Epithelial cell of prostate (primary cell): ENCODE measurements around the gene CKAP5.

Experiments
- DNase-seq: peaks from one replicate; pipeline ENCODE4 v3.0.0-alpha.2; 2011; ENCODE audit warnings: low read depth, low spot score
- H3K27ac ChIP-seq: fragments of 450-650 bp; 2 replicates; pipeline ENCODE4 v1.5.1; 2017; ENCODE audit warnings: mild to moderate bottlenecking

The CKAP5 gene

DNA sequence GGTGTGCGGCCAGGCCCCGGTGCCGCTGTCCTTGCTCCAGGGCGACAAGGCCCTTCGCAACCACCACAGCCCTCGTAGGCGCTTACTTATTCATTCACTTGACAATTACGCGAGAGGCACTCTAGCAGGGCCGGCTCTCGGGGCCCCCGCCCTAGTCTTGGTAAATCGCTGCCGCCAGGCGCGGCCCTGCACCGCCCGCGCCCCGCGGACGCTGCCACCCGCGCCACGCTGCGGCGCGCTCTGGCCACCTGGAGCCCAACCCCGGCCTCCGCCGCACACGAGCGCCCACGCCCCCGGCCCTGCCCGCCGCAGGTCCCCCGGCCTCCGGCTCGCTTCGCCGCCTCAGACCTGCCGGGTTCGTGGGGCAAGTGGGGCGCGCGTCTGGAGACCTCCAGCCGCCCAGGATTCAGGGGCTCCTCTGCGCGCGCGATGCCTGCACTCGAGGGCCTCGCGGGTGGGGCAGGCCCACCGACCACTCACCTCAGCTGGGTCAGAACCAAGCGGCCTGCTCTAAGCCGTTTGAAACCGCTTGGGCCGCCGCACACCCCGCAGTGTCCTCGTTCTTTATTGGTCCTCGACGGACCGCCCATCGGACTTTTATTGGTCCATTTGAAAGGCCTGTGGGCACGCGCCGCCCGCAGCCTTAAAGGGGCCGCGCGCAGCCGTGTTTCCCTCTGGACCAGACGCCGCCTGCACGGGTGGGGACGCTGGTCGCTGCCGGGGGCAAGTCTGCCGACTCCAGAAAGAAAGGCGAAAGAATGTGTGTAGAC is at the start of gene CKAP5:
TSS of gene CKAP5 (minus strand) at position 541 of the 770 bp plus-strand sequence. CDS start 25,049 bp downstream, outside the sequence.
- H3K27ac ChIP-seq: peak within 1 kb of the TSS; percentile 65
- DNase-seq: peak; percentile 40

DNA sequence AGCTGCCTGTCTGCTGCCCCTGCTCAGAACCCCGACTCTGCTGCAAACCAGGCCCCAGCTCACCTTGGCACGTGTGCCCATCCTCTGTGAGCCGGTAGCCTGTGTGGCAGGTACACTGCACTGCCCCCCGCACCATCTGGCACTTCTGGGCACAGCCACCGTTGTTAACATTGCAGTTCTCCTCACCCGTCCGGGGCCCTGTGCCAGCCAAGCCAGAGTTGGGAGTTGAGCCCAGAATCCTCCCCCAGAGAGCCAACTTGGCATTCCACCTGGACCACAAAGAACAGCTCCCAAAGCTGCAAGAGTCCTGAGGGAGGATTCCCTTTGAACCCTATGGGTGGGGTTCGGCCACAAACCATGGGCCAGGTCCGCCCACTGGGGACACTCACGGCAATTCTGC is 49.7 kb upstream of the CKAP5 start:
- DNase-seq: no peak
- H3K27ac ChIP-seq: no peak overlapping the region

DNA sequence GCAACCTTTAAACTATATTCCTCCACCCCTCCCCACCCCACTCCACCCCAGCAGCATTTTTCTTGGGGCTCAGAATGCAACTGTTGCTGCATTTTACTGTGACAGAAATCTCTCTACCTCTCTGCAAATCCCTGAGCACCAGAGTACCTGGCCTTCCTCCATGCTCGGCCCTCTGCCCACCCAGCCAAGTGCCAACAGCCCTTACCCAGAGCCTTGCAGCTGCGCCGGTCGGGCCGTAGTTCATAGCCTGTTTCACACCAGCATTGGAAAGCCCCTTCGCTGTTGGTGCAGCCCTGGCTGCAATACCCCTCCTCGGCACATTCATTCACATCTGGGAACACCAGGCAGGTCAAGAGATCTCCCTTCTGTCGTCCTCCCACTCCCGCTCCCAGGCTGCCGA is 48.9 kb upstream of the CKAP5 start:
- H3K27ac ChIP-seq: no peak overlapping the region
- DNase-seq: no peak

DNA sequence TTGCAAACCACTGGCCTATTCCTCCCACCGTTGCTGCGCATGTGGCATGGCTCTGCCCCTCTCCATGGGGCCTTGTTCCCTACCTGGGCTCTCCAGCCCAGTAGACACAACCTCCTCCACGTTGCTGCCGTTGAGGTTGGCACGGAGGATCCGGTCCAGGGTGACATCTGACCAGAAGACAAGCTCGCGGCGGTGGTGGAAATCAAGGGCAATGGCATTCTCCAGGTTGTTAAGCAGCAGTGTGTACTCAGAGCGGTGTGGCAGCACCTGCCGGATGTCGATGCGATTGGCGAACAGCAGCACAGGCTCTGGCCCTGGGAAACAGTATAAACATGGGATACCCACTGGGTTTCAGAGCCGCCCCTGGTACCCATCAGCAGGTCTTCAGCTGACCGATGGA is 48.4 kb upstream of the CKAP5 start:
- H3K27ac ChIP-seq: no peak overlapping the region

DNA sequence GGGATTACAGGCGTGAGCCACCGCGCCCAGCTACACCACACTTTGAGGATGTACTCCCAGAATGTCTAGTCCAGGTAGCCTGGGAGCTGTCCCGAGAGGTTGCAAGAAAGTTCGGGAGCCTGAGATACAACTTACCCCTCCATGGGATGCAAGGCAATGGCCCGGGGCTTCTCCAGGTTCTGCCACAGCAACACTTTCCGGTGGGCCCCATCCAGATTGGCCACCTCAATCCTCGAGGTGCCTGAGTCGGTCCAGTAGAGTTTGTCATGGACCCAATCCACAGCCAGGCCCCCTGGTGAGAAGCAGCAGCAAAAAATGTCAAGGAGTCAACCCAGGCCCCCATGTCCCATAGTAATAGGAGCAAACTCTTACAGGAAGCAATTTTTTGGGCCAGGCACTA is 46.8 kb upstream of the CKAP5 start:
- DNase-seq: no peak
- H3K27ac ChIP-seq: no peak overlapping the region

More for the DNA sequence above, 48.4 kb upstream of the CKAP5 start:
- no peak for DNase-seq

DNA sequence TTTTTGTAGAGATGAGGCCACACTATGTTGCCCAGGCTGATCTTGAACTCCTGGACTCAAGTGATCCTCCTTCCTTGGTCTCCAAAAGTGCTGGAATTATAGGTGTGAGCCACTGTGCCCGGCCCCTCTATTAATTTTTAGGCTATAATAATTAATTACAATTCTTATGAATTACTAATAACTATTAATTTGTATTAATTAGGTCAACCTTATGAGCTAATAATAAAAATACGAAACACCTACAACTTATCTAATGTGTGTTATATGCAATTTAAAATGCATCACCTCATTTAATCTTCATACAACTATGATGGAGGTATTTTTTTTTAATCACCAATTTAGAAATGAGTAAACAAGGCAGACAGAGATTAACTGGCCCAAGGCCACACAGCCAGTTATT is 46.0 kb upstream of the CKAP5 start:
- DNase-seq: no peak

DNA sequence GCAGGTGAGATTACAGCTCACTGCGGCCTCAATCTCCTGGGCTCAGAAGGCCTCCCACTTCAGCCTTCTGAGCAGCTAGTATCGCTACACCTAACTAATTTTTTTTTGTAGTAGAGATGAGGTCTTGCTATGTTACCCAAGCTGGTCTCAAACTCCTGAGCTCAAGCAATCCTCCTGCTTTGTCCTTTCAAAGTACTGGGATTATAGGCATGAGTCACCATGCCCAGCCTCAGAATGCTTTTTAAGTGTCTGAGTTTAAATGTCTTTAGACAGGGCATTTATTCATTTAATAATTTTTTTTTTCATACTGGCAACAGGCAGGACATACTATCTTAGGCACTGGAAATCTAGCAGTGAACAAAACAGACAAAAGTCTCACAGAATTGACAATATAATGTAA is 44.6 kb upstream of the CKAP5 start:
- DNase-seq: no peak
- no peak overlapping the region for H3K27ac ChIP-seq

More for the DNA sequence above, 46.0 kb upstream of the CKAP5 start:
- H3K27ac ChIP-seq: no peak overlapping the region

DNA sequence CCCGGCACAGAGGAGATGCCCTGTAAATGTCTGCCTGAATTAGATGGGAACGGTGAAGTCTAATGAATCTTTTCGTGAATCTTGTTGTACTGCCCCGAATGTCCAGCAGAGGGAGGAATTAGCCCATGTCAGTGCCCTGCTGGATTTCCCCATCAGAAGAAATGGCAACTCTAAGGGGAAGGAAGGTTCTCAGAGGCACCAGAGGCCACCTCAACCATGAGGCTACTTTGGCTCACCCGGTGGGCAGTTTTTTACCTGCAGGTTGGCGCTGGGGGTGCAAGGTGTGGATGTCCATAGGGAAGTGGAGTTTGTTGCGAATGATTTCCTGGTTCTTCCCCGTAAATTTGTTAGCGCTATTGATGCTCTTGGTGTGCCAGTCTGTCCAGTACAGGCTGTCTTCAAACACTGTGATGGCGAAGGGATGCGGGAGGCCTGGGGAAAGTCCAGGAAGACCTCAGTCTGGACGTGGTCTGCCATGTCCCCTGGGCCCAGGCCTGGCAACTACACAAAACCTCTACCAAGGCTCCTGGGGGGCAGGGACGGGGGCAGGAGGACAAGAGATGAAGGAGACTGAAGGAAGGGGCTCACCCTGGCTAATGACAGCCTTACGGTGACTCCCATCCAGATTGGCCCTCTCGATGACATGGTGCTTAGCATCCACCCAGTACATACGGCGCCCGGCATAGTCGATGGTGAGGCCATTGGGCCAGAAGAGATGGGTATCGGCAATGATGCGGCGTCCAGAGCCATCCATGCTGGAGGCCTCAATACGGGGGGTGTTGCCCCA is 43.8 kb upstream of the CKAP5 start:
- no peak overlapping the region for H3K27ac ChIP-seq
- DNase-seq: no peak

DNA sequence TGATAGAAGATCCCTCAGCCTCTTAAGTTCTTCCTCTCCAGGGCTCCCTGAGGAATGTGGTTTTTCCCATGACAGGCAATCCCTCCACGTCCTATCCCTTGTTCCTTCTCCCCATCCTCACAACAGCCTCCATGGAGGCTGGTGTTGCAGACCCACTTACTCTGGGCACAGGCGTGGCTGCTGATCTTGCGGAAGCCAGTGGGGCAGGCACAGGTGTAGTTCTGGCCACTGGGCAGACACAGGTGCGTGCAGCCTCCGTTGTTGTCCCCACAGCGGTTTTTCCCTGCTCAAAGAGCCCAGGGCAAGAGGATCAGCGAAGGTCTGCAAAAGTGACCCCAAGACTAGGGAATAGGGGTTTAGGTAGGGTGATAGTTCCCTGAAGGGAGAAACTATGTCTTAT is 43.2 kb upstream of the CKAP5 start:
- H3K27ac ChIP-seq: no peak overlapping the region
- no peak for DNase-seq

DNA sequence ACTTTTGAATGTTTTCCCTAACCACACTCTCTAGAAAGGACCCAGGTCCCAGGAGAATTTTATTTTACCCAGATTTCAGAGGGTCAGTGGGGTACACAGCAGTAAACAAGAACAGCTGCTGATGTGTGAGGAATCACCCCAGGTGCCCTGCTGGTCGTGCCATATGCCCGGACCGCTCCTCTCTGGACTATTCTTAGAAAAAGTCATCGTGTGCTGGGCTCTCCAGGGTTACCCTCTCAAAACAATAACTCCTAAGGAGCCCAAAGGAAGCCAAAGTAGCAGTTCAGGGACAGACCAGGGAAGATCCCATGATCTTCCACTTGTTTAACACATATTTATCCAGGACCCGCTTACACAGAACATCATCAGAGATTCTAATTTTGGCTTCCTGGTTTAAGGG is 42.6 kb upstream of the CKAP5 start:
- H3K27ac ChIP-seq: no peak overlapping the region
- no peak for DNase-seq

DNA sequence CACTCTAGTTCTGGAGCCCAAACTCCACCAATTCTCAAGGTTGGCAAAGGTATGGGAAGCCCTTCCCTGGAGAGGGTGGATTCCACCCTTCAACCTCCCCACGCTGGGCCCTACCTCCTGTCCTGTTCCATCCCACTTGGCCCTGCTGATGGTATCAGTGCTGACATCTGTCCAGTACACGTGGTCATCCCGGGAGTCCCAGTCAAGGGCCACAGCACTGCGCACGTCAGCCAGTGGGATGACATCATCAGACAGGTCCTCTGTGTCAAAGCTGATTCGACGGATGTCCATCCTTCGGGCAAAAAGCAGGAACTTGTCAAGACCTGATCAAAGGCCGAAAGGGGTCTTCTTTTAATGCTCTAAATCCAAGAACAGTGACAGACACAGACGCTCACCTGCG is 40.1 kb upstream of the CKAP5 start:
- no peak for DNase-seq
- no peak overlapping the region for H3K27ac ChIP-seq

DNA sequence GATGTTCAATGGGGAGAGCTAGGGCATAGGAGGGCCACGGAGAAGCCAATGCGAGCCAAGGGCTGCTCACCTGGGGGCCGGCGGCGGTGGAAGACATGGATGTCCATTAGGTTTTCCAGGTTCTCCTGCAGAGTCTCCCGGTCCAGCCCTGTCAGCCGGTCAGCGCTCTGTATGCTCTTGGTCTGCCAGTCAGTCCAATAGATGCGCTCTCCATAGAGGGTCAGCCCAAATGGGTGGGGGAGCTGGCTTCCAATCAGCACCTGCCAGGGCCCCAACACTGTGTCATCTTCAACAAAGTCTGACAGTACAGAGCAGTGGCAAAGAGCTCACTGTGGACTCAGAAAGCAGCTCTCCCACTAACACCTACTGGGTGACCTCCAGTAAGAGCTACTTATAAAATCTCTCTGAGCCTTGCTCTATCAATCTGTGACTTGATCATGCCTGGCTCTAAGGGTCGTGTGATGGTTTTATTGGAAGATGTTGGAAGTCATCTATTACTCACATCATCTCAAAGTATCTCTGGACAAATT is 33.0 kb upstream of the CKAP5 start:
- H3K27ac ChIP-seq: no peak overlapping the region
- DNase-seq: no peak

DNA sequence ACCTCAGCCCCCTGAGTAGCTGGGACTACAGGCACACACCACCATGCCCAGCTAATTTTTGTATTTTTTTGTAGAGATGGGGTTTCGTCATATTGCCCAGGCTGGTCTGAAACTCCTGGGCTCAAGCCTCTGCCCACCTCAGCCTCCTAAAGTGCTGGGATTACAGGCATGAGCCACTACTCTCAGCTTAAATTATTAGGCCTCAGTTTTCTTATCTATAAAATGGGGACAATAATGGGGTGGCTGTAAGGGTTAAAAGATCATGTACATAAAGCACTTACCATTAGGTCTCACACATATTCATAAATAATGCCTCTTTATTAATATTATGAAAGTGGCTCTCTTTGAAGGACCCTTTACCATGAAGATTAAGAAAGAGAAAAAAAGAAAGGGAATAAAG is 31.5 kb upstream of the CKAP5 start:
- no peak for DNase-seq
- H3K27ac ChIP-seq: no peak overlapping the region

DNA sequence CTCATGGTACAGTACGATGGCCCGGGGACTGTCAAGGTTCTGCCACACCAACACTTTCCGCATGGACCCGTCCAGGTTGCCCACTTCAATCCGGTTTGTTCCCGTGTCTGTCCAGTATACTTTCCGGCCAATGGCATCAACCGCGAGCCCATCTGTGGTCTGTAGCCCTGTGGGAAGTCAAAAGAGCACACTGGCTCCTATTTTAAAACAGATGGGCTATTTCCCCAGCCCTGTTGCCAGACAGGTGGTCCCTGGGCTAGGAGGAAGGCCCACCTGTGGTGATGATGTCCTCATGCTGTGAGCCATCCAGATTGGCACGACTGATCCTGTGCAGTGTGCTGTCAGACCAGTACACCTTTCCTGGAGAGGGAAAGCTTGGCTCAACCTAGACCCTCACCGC is 30.4 kb upstream of the CKAP5 start:
- no peak for DNase-seq
- no peak overlapping the region for H3K27ac ChIP-seq

DNA sequence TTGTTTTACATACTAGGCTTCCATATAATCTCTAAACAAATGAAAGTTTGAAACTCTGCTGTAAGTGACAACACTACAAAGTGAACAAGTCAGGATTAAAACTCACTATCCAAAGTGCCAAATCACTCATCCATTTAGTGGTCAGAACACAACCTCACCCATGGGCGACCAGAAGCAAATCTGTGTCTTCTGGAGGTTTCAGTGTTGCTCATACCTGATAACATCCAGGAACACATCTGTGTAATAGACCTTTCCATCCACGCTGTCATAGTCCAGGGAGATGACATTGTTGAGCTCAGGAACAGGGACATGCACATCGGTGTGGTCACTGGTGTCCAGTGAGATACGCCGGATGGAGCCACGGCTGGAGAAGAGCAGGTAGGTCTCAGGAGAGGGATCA is 28.5 kb upstream of the CKAP5 start:
- DNase-seq: no peak
- H3K27ac ChIP-seq: no peak overlapping the region

DNA sequence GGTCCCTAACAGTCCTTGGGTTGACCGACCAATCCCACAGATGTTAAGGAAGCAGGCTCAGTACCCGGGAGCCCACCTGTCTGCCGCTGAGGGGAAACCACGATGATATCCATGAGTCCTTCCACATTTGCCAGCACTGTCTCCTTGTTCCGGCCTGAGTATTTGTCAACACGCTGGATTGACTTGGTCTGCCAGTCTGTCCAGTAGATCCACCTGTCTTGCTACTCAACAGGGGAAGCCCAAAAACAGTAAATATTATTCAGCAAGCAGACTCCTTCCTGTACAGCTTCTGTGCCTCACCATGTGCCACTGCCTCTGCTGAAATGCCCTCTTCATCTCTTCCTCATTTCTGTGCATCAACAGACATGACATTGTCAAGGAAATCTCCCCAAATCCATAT is 22.8 kb upstream of the CKAP5 start:
- no peak overlapping the region for H3K27ac ChIP-seq
- DNase-seq: no peak

DNA sequence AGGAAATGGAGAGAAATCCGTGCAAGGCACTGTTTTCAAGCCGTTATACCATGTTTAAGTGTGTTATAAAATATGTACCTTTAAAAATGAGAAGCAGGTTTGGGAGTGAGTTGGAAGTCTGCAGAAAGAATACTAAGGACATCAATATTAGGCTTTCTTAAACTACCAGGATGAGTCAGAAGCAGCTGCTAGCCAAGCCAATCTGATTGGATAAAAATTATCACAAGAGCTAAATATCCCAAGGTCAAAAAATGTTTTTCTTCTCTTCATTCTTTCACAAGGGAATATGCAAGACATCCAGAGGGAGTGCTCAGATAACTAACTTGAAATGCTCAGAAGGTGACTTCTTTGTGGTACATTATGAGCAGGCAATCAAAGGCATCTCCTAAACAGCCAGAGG is 19.3 kb upstream of the CKAP5 start:
- H3K27ac ChIP-seq: no peak overlapping the region
- DNase-seq: no peak

DNA sequence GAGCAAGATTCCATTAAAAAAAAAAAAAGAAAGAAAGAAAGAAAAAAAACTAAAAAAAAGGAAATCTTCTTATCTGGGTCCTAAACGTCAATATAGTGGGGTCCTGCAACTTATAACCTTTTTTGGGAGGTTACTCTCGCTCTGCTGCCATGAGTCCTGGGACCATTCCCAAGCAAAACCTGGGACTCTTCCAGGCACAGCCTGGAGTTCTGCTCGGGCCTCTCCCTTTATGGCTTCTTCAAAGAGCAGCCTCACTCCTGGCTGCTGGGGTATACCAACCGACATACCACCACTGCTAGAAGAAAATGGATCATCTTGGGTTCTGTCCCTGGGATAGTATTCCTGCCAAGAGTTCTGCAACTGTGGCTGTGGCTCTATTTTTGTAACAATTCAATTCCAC is 14.1 kb upstream of the CKAP5 start:
- H3K27ac ChIP-seq: no peak overlapping the region
- DNase-seq: no peak

DNA sequence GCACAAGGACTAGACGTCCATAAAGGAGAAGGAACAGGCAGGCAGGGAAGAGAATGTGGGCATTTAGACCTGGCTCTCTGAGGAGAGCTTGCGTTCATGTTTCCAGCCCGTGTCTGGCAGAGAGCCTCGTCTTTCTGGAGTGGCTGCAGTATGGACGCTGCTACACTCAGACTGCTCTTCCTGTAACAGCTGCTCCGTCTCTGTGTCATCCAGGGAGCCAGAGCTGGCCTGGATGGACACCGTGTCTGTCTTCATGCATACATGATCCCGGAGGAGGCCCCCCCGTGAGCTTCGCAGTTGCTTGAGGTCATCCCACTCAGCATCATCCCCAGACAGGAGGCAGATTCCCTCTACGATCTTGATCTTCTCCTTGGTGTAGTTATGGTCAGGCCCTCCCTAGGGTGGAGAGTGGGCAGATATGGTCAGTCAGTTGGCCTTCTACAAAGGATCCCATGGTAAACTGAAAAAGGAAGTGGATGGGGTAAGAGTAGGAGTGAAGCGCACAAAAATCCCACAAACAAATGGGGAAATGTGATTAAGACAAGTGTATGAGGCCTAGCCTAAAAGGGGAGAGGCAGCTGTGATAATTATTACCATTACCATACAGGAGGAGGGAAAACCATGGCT is 13.0 kb upstream of the CKAP5 start:
- no peak for DNase-seq
- no peak overlapping the region for H3K27ac ChIP-seq

DNA sequence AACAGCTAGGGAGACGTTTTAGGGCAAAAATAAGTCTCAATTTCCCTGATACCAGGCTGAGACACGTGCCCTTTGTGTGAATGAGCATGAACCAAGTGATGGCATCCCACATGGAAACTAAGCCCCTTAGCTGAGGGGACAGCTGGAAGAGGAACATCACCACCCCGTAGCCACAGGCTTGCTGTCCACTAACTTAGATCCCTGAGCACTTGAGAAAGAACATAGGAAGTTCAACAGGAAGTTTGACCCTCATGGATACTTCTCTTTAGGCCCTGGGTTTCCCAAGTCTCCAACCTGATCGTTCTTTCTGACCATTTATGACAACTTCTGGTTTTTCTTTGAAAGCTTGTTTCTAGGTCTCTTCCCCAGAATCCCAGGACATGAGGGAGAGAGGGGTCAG is 11.6 kb upstream of the CKAP5 start:
- H3K27ac ChIP-seq: no peak overlapping the region
- no peak for DNase-seq
